Rectal smooth muscle tissue (tissue), 1 donor: Measurements from ENCODE around the gene ZNF740.

Experiments used
- H3K27ac ChIP-seq: one replicate; pipeline ENCODE4 v1.7.0; 2013; ENCODE audit warnings: low read depth, low read length, inconsistent platforms
- H3K27me3 ChIP-seq: one replicate; pipeline ENCODE4 v1.7.0; 2013; ENCODE audit warnings: low read length; ENCODE audit not compliant: control insufficient read depth, insufficient read depth
- H3K36me3 ChIP-seq: one replicate; pipeline ENCODE4 v1.7.0; 2013; ENCODE audit warnings: low read length; ENCODE audit not compliant: control insufficient read depth, insufficient read depth
- H3K4me1 ChIP-seq: one replicate; pipeline ENCODE4 v1.7.0; 2013; ENCODE audit warnings: low read length; ENCODE audit not compliant: control insufficient read depth, insufficient read depth
- H3K4me3 ChIP-seq: one replicate; pipeline ENCODE4 v1.7.0; 2013; ENCODE audit warnings: low read length
- H3K9ac ChIP-seq: one replicate; pipeline ENCODE4 v1.7.0; 2013; ENCODE audit warnings: low read length

Gene ZNF740

DNA sequence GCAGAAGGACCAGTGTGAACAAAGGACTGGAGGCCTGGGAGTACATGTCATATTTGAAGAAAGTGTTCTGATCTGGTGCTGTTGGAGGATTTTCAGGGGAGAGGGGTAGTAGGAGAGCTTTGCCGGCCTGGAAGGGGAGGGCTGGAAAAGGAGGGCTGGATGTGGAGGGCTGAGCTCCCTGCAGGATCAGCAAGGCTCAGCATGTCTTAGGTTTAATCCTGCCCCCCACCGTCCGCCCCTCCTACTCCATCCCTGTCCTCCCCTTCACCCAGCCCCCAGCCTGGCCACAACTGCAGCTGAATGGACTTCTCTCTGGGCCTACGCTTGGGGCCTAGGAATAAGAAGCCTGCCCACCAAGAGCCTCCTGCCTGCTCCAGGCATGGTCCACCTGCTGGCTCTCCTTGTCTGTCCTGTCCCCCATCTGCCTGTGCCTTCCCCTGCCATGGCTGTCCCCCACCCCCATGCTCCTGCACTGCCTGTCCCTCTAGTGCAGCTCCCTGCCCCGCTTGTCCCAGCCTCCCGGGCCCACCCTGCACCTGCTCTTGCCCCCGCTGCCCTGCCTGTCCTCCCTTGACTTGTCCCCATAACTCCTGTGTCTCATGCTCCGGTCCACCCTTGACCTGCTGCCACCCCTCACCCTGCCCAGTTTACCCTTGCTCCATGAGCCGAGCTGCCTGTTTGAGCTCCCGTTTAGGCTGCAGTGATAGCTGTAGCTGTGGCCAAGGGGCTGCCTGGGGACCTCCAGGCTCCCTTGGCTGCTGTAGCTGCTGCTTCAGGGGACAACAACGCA, 61.3 kb downstream of the ZNF740 start:
- Histone ChIP-seq H3K4me1 (no peaks in the 10 kb centered on the region), H3K36me3 (no peaks in the 10 kb centered on the region), H3K27me3 (no peaks in the 10 kb centered on the region), H3K9ac (no peak overlapping the region), H3K27ac (no peak overlapping the region), H3K4me3 (no peak overlapping the region)

DNA sequence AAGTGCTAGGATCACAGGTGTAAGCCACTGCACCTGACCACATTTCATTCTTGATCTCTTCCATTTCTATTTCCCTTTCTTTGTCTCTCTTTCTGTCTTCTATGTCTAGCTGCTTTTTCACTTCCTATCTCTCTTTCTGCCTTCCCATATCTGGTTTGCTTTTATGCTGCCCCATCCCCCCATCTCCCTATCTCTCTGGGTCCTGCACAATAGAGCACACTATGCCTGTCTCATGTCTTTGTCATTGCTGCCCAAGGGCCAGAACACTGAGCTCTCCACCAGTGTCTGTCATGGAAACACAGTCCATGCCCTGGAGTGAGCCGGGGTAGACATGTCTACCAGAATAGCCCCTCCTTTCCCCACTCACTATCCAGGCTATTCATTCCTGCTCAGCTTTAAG, 63.8 kb downstream of the ZNF740 start:
- H3K27ac ChIP-seq, result no peak overlapping the region
- no peak overlapping the region for H3K9ac ChIP-seq
- no peaks in the 10 kb centered on the region for H3K4me1 ChIP-seq
- H3K27me3 ChIP-seq, result no peaks in the 10 kb centered on the region
- no peaks in the 10 kb centered on the region for H3K36me3 ChIP-seq
- H3K4me3 ChIP-seq, result no peak overlapping the region
